Embryonic facial prominence (tissue), 1 donor: Measurements from ENCODE around the gene FLNC.

ENCODE experiments used
- DNase-seq: peaks from one replicate; pipeline ENCODE4 v3.0.0-alpha.2; 2016; ENCODE audit errors: extremely low spot score

FLNC gene

GRCh38 chr7:128833148-128833945 lies 3.1 kb downstream of the FLNC start:
- peak; percentile 67 for DNase-seq

GRCh38 chr7:128833946-128834325 lies 3.7 kb downstream of the FLNC start:
- DNase-seq: no peak

- no peak for DNase-seq
Observed at GRCh38 chr7:128835231-128835751, 5.1 kb downstream of the FLNC start.

- DNase-seq: no peak
Observed at GRCh38 chr7:128835790-128836641, 5.8 kb downstream of the FLNC start.

GRCh38 chr7:128836729-128837348 lies 6.6 kb downstream of the FLNC start:
- no peak for DNase-seq

GRCh38 chr7:128837521-128837921 lies 7.3 kb downstream of the FLNC start:
- DNase-seq: no peak

GRCh38 chr7:128838109-128838779 lies 8.0 kb downstream of the FLNC start:
- DNase-seq: no peak

- no peak for DNase-seq
Observed at GRCh38 chr7:128838981-128839731, 8.9 kb downstream of the FLNC start.

GRCh38 chr7:128839751-128840177 lies 9.6 kb downstream of the FLNC start:
- DNase-seq: no peak

- DNase-seq: no peak
Observed at GRCh38 chr7:128840326-128841170, 10.3 kb downstream of the FLNC start.

- DNase-seq: no peak
Observed at GRCh38 chr7:128841171-128841690, 11.0 kb downstream of the FLNC start.

- no peak for DNase-seq
Observed at GRCh38 chr7:128841921-128842673, 11.9 kb downstream of the FLNC start.

- DNase-seq: no peak
Observed at GRCh38 chr7:128842674-128843641, 12.8 kb downstream of the FLNC start.

- DNase-seq: no peak
Observed at GRCh38 chr7:128843938-128844621, 13.9 kb downstream of the FLNC start.

GRCh38 chr7:128844777-128845311 lies 14.6 kb downstream of the FLNC start:
- DNase-seq: no peak

GRCh38 chr7:128845475-128845874 lies 15.3 kb downstream of the FLNC start:
- DNase-seq: no peak

GRCh38 chr7:128845987-128846386 lies 15.8 kb downstream of the FLNC start:
- DNase-seq: no peak
